Loucy (cell line): ENCODE data around the gene SNTN.

ENCODE experiments used
- H2AFZ ChIP-seq: fragments of 200-600 bp; sonication (generic); 2 replicates; pipeline ENCODE4 v1.6.0; 2016; ENCODE audit warnings: antibody characterized with exemption, mild to moderate bottlenecking, low read length, moderate library complexity
- H3F3A ChIP-seq: fragments of 200-600 bp; 2 replicates; pipeline ENCODE4 v1.6.0; 2016; ENCODE audit warnings: antibody characterized with exemption, low read depth, mild to moderate bottlenecking
- H3K27me3 ChIP-seq: fragments of 200-600 bp; sonication (generic); 2 replicates; pipeline ENCODE4 v1.6.1; 2014; ENCODE audit warnings: low read length, mild to moderate bottlenecking; ENCODE audit not compliant: insufficient read depth, poor library complexity, severe bottlenecking
- H3K36me3 ChIP-seq: fragments of 200-600 bp; sonication (generic); 2 replicates; pipeline ENCODE4 v1.6.1; 2016; ENCODE audit warnings: low read length; ENCODE audit not compliant: insufficient read depth
- H3K4me1 ChIP-seq: fragments of 200-600 bp; sonication (generic); 2 replicates; pipeline ENCODE4 v1.5.1; 2014; ENCODE audit warnings: low read length, mild to moderate bottlenecking; ENCODE audit not compliant: insufficient read depth, poor library complexity, severe bottlenecking
- H3K4me2 ChIP-seq: fragments of 200-600 bp; sonication (generic); 2 replicates; pipeline ENCODE4 v1.6.0; 2014; ENCODE audit warnings: antibody characterized with exemption, low read length, low read depth, mild to moderate bottlenecking; ENCODE audit not compliant: poor library complexity, severe bottlenecking
- H3K4me3 ChIP-seq: fragments of 200-600 bp; sonication (generic); 2 replicates; pipeline ENCODE4 v1.5.1; 2014; ENCODE audit warnings: low read length, mild to moderate bottlenecking, mixed read lengths; ENCODE audit not compliant: poor library complexity, severe bottlenecking
- H3K79me2 ChIP-seq: fragments of 200-600 bp; sonication (generic); 2 replicates; pipeline ENCODE4 v1.6.1; 2014; ENCODE audit warnings: low read length; ENCODE audit not compliant: insufficient read depth
- H3K9ac ChIP-seq: fragments of 200-600 bp; sonication (generic); 2 replicates; pipeline ENCODE4 v1.6.0; 2014; ENCODE audit warnings: mild to moderate bottlenecking, low read depth, low read length, moderate library complexity; ENCODE audit not compliant: poor library complexity, severe bottlenecking
- H3K9me2 ChIP-seq: fragments of 200-600 bp; sonication (generic); replicated peaks from 2 replicates; pipeline ENCODE4 v1.6.1; 2016; ENCODE audit warnings: low read depth, low read length, mixed read lengths
- H3K9me3 ChIP-seq: fragments of 200-600 bp; sonication (generic); 2 replicates; pipeline ENCODE4 v1.6.1; 2014; ENCODE audit warnings: mild to moderate bottlenecking, antibody characterized with exemption, low read length, low read depth; ENCODE audit not compliant: insufficient read depth
- H4K20me1 ChIP-seq: fragments of 200-600 bp; sonication (generic); 2 replicates; pipeline ENCODE4 v1.6.0; 2014; ENCODE audit warnings: antibody characterized with exemption, low read length, mild to moderate bottlenecking; ENCODE audit not compliant: insufficient read depth, poor library complexity, severe bottlenecking
- CTCF ChIP-seq: fragments of 200-600 bp; sonication (generic); conservative IDR thresholded peaks from 2 replicates; pipeline ENCODE4 v1.5.1; 2014; ENCODE audit warnings: mild to moderate bottlenecking, antibody characterized with exemption, low read length
- EZH2phosphoT487 ChIP-seq: fragments of 200-600 bp; IDR thresholded peaks from 2 replicates; pipeline ENCODE4 v1.6.1; 2018; ENCODE audit warnings: antibody characterized with exemption, mild to moderate bottlenecking, moderate library complexity, borderline replicate concordance

SNTN gene

GRCh38 chr3:63624941-63625560 lies 27.4 kb upstream of the SNTN start:
- Histone ChIP-seq H2AFZ (no peak overlapping the region), H4K20me1 (no peaks in the 10 kb centered on the region), H3K27me3 (no peaks in the 10 kb centered on the region), H3F3A (no peaks in the 10 kb centered on the region), H3K36me3 (no peaks in the 10 kb centered on the region), H3K9ac (no peak overlapping the region), H3K4me1 (no peaks in the 10 kb centered on the region), H3K4me3 (no peak overlapping the region), H3K4me2 (no peak overlapping the region), H3K79me2 (no peaks in the 10 kb centered on the region), H3K9me3 (no peaks in the 10 kb centered on the region), H3K9me2 (no peaks in the 10 kb centered on the region)
- TF ChIP-seq CTCF (no peak), EZH2phosphoT487 (no peak)

GRCh38 chr3:63631670-63632069 lies 20.8 kb upstream of the SNTN start:
- Histone ChIP-seq H3K9me3 (no peaks in the 10 kb centered on the region; the same call in 1 of the 2 replicates), H3K4me3 (no peak overlapping the region), H3K79me2 (no peaks in the 10 kb centered on the region), H3K4me1 (no peaks in the 10 kb centered on the region), H3F3A (no peaks in the 10 kb centered on the region), H2AFZ (no peak overlapping the region), H4K20me1 (no peaks in the 10 kb centered on the region), H3K4me2 (no peak overlapping the region), H3K36me3 (no peaks in the 10 kb centered on the region), H3K9me2 (no peaks in the 10 kb centered on the region), H3K27me3 (no peaks in the 10 kb centered on the region), H3K9ac (no peak overlapping the region)
- TF ChIP-seq EZH2phosphoT487 (no peak), CTCF (no peak)

GRCh38 chr3:63635186-63635585 lies 17.3 kb upstream of the SNTN start:
- no peak overlapping the region for H3K9ac ChIP-seq
- no peaks in the 10 kb centered on the region for H3K27me3 ChIP-seq
- H3F3A ChIP-seq = no peaks in the 10 kb centered on the region
- H3K9me3 ChIP-seq = no peaks in the 10 kb centered on the region; the same call in 1 of the 2 replicates
- H3K4me1 ChIP-seq = no peaks in the 10 kb centered on the region
- no peaks in the 10 kb centered on the region for H3K79me2 ChIP-seq
- no peak overlapping the region for H2AFZ ChIP-seq
- H3K4me2 ChIP-seq = no peak overlapping the region
- H3K4me3 ChIP-seq = no peak overlapping the region
- H3K36me3 ChIP-seq = no peaks in the 10 kb centered on the region
- H4K20me1 ChIP-seq = no peaks in the 10 kb centered on the region
- no peaks in the 10 kb centered on the region for H3K9me2 ChIP-seq
- no peak for TF ChIP-seq CTCF
- no peak for TF ChIP-seq EZH2phosphoT487
